Measurements from ENCODE around the gene KRTAP10-10. TPM values are rescaled to one million over a fixed set of nuclear protein-coding genes. Genes with fewer than 3 reads are reported as not detected.
"Not testable (repeated sequence)": the region's sequence is repeated elsewhere in the genome, so short reads cannot be mapped to it uniquely, and the experiment has no call there.

The KRTAP10-10 gene
- total RNA-seq, 4 donors from 2014 or later = not detected

DNA sequence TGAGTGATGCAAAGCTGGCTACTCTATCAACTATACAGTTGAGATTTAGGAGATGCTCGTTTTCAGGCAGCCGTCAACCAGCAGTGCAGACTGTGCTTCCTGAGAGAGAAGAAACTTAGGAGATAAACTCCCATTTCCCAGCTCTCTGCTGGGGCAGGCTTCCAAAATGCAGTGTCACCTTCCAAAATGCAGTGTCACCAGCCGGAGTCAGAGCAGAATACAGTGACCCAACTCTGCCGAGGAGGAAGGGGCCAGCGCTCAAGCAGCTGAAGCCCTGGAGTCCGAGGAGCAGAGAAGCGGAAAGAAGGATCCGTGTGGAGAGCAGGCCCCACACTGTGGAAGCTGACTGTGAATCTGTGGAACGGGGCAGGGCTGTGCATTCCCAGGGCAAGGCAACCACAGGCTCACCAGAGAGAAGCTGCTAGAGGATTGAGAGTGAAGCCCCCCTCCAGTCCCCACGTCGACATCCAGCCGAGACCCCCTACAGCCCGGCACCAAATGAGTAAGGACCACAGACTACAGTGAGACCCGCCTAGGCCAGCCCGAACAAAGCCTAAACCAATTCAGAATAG, 45.5 kb downstream of the KRTAP10-10 start:
- in situ Hi-C loops (cut with MboI; ENCODE audit: low sequenced_read_pairs in 4 of 4) = no loop called here
- Histone ChIP-seq H3K36me3 (no peaks in the 10 kb centered on the region), H3K27ac (no peak overlapping the region), H3K4me1 (no peaks in the 10 kb centered on the region), H3K9me3 (no peaks in the 10 kb centered on the region), H3K27me3 (peaks cover 19 to 20% (median 19%) of the 10 kb centered on the region in 3 donors), H3K4me3 (no peak overlapping the region)
- DNase-seq (no peak), ATAC-seq (no peak)
- TF ChIP-seq, protein P1, sequence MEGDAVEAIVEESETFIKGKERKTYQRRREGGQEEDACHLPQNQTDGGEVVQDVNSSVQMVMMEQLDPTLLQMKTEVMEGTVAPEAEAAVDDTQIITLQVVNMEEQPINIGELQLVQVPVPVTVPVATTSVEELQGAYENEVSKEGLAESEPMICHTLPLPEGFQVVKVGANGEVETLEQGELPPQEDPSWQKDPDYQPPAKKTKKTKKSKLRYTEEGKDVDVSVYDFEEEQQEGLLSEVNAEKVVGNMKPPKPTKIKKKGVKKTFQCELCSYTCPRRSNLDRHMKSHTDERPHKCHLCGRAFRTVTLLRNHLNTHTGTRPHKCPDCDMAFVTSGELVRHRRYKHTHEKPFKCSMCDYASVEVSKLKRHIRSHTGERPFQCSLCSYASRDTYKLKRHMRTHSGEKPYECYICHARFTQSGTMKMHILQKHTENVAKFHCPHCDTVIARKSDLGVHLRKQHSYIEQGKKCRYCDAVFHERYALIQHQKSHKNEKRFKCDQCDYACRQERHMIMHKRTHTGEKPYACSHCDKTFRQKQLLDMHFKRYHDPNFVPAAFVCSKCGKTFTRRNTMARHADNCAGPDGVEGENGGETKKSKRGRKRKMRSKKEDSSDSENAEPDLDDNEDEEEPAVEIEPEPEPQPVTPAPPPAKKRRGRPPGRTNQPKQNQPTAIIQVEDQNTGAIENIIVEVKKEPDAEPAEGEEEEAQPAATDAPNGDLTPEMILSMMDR (IDR thresholded peaks at IDR 0.05 in 4 of 5, conservative IDR thresholded peaks at IDR 0.05 in 1 of 5) = no peak
- no peak for TF ChIP-seq POLR2A (IDR thresholded peaks at IDR 0.05)
- intact Hi-C loops (cut with DNase I; ENCODE audit: low total_unique reads) = no loop called here

DNA sequence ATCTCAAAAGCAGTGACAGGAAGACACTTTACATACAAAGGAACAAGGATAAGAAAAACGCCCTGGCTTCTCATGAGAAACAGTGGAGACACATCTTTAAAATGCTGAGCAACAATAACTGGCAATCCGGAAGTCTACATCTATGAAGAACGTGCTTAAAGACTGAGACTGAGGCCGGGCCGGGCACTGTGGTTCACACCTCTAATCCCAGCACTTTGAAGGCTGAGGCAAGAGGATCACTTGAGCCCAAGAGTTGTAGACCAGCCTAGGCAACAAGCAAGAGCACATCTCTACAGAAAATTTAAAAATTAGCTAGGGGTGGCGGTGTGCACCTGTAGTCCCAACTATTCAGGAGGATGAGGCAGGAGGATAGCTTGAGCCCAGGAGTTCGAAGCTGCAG, 46.9 kb downstream of the KRTAP10-10 start:
- no peak for DNase-seq
- Histone ChIP-seq H3K27me3 (peaks cover 20 to 26% (median 21%) of the 10 kb centered on the region in 3 donors), H3K4me1 (no peaks in the 10 kb centered on the region), H3K27ac (no peak overlapping the region), H3K4me3 (no peak overlapping the region), H3K9me3 (no peaks in the 10 kb centered on the region), H3K36me3 (no peaks in the 10 kb centered on the region)
- TF ChIP-seq, protein P1 (IDR thresholded peaks at IDR 0.05 in 4 of 5, conservative IDR thresholded peaks at IDR 0.05 in 1 of 5) = no peak
- no peak for TF ChIP-seq POLR2A (IDR thresholded peaks at IDR 0.05)
- intact Hi-C loops (cut with DNase I; ENCODE audit: low total_unique reads) = no loop called here
- in situ Hi-C loops (cut with MboI; ENCODE audit: low sequenced_read_pairs in 4 of 4) = no loop called here
- ATAC-seq = no peak

DNA sequence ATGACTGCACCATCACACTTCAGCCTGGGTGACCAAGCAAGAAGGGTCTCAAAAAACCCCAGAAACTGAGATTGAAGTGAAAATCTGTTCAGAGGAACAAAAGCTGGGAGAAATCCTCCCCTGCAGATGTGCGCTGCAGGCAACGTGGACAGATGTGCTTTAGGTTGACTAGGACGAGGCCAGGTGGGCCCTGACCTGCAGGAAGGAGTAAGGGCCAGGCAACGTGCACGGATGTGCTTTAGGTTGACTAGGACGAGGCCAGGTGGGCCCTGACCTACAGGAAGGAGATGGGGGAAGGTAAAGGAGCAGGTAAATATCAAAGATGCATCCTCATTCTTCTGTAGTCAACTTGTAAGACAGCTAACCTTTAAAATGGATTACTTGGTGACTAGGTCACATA, 47.3 kb downstream of the KRTAP10-10 start:
- in situ Hi-C loops (cut with MboI; ENCODE audit: low sequenced_read_pairs in 4 of 4) (no loop called here), intact Hi-C loops (cut with DNase I; ENCODE audit: low total_unique reads) (no loop called here)
- DNase-seq = no peak
- ATAC-seq = no peak
- TF ChIP-seq POLR2A (IDR thresholded peaks at IDR 0.05) = no peak
- TF ChIP-seq, protein P1 (IDR thresholded peaks at IDR 0.05 in 4 of 5, conservative IDR thresholded peaks at IDR 0.05 in 1 of 5) = no peak
- H3K27me3 ChIP-seq = peaks cover 20 to 26% (median 21%) of the 10 kb centered on the region in 3 donors
- H3K9me3 ChIP-seq = no peaks in the 10 kb centered on the region
- H3K4me1 ChIP-seq = no peaks in the 10 kb centered on the region
- H3K36me3 ChIP-seq = no peaks in the 10 kb centered on the region
- no peak overlapping the region for H3K27ac ChIP-seq
- no peak overlapping the region for H3K4me3 ChIP-seq

DNA sequence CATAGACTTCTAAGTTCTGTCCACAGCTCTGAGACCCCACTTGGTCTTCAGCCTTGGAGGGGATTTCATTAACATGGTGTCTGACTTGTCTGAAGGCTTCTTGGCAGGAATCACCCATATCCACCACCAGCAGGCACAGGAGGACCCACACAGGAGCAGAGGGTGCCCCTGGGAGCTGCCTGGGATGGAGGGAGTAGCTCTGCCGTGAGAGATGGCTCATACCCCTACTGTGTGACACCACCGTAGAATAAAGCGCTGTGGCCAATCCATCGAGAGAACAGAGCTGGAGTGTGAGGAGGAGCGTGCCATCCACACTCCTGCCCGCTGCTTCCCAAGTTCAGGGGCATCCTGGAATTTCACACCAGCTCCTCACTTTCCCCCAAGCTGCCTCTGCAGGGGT, 47.9 kb downstream of the KRTAP10-10 start:
- intact Hi-C loops (cut with DNase I; ENCODE audit: low total_unique reads); H3K36me3 ChIP-seq; in situ Hi-C loops (cut with MboI; ENCODE audit: low sequenced_read_pairs in 4 of 4); H3K9me3 ChIP-seq; ATAC-seq; H3K4me1 ChIP-seq; DNase-seq; H3K27ac ChIP-seq; H3K4me3 ChIP-seq: not testable (repeated sequence)
- H3K27me3 ChIP-seq = peaks cover 16 to 26% (median 20%) of the 10 kb centered on the region in 3 donors

DNA sequence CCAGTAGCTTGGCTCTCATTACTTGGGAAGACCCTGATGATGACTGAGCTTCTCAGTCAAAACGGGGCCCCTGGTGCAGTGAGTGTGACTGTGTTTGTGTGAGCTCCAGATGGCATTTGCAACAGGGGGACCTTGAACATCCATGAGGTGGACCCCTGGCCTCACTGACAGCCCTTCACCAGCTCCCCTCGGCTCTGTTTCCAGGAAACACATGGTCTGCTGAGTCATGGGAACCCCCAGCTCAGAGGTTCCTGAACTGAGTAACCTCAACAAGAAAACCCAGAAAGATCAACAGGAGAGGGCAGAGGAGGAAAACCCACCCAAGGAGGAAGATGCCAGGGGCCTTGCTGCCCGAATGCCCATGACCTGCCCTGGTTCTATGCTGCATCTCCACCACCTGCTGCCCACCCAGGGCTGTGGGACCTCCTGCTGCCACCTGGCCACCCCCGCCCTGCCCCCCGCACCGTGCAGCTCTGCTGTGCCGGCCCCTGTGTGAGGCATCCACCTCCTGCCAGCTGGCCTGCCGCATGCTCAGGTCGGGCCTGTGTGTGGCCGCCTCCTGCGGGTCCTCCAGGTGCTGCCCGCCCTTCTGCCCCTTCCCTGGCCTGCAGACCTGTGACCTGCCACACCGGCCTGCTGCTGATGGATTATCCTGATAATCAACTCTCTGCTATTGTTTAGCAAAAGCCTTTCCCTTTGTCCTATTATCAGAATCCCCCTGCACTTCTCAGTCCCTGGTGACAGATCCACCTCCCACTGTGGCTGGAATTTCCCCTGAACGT, 49.0 kb downstream of the KRTAP10-10 start:
- peaks cover 16 to 26% (median 22%) of the 10 kb centered on the region in 3 donors for H3K27me3 ChIP-seq
- intact Hi-C loops (cut with DNase I; ENCODE audit: low total_unique reads) = no loop called here

More for the DNA sequence above, 49.0 kb downstream of the KRTAP10-10 start:
- DNase-seq (no peak), ATAC-seq (no peak)
- H3K4me3 ChIP-seq = no peak overlapping the region
- no peak overlapping the region for H3K27ac ChIP-seq
- no peaks in the 10 kb centered on the region for H3K4me1 ChIP-seq
- in situ Hi-C loops (cut with MboI; ENCODE audit: low sequenced_read_pairs in 4 of 4) = no loop called here
- TF ChIP-seq POLR2A (IDR thresholded peaks at IDR 0.05) = no peak
- TF ChIP-seq, protein P1 (IDR thresholded peaks at IDR 0.05 in 4 of 5, conservative IDR thresholded peaks at IDR 0.05 in 1 of 5) = no peak
- H3K9me3 ChIP-seq = no peaks in the 10 kb centered on the region
- H3K36me3 ChIP-seq = no peaks in the 10 kb centered on the region
